ENCODE measurements around the gene P2RY14.
A peak's percentile ranks its signal among the peaks of the same experiment; 100 is the strongest.
"Not testable (repeated sequence)": the region's sequence is repeated elsewhere in the genome, so short reads cannot be mapped to it uniquely, and the experiment has no call there.

Gene P2RY14

DNA sequence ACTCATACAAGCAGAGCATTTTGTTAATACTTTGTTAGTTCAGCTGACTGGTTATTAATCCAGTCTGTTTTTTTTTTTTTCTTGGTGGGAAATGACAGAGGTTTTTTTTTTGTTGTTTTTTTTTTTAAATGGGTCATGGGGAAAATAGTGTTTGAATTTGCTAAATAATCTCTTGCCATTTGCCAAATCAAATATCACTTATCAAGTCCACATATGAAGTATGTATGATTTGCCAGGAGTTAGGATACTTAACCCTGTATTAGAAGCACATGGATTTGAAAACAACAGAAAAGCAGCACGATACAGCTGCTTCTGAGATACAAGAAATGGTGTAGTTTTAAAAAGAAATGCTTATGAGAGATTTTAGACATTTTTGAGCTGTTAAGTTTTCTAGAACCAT, 21.6 kb downstream of the P2RY14 start:
- no peak for DNase-seq

DNA sequence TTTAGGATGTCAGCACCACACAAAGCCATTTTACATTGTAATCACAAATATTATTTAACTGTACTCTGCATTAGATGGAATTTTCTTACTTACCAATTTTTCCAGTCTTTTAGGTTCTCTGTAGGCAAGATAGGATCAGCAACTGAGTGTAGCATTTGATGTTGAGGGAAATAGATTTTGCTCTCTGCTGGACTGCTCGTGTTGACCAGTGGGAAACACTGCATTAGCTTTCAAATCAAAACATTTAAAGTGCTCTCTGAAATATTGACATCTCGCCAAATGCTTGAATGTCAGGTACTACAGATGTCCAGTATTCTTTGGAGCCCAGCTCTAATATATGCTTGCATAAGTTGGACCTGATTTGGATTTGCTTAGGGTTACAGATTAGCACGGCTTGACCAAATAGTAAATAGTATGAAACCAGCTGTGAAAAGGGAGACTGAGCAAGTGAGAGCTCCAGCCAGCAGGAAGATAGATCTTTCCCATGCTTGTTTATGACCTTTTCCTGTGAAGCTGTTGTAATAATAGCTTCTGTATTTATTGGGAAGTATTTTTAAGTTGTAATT, 29.5 kb downstream of the P2RY14 start:
- DNase-seq = no peak

DNA sequence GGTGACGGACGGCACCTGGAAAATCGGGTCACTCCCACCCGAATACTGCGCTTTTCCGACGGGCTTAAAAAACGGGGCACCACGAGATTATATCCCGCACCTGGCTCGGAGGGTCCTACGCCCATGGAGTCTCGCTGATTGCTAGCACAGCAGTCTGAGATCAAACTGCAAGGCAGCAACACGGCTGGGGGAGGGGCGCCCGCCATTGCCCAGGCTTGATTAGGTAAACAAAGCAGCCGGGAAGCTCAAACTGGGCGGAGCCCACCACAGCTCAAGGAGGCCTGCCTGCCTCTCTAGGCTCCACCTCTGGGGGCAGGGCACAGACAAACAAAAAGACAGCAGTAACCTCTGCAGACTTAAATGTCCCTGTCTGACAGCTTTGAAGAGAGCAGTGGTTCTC, 36.3 kb downstream of the P2RY14 start:
- not testable (repeated sequence) for DNase-seq

DNA sequence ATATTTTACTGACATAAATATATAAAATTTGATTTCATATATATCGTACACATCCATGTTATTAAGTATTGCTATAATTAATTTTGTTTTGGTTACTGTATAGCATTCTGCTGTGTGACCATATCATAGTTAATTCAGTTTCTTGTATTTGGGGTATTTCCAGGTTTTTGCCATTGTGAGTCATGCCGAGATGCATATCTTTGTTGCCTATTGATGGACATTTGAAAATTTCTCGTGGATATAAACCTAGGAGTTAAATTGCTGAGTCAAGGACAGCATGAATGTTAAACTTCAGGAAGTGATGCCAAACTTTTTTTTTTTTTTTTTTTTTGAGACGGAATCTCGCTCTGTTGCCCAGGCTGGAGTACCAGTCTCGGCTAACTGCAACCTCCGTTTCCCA, 41.6 kb downstream of the P2RY14 start:
- no peak for DNase-seq

DNA sequence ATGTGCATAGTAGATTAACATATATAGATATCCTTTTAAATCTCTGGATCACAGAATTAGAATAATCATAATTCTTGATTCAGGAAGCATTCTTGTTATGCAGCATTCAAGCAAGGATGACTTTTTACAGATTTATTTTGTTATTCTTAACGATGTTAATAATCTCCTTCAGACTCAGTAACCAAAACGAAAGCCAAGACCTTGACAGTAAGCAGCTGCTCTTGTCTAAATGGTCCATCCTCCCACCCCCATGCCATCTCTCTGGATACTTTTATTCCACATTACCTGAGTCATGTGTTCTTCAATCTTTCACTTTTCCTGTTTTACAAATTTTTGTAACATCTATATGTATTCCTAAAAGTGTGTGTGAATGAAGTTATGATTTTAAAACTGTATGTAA, 42.0 kb downstream of the P2RY14 start:
- DNase-seq = no peak

DNA sequence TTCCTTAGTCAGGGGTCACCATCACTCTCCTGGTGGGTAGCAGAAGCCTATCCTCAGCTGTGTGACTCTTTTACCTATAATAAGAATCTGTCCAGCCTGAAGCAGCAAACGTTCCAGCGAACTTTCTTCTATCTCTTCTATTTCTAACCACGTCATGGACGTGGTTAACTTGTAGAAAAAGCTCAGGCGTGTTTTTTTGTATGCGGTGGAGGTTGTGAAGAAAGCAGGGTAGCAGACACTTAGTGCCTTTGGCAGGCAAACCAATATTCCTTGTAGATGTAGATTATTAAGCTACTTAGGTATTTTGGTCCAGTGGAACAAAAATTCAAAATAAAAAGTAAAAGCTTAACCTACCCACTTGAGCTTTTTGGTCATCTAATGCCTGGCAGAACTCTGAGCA, 43.5 kb downstream of the P2RY14 start:
- no peak for DNase-seq

DNA sequence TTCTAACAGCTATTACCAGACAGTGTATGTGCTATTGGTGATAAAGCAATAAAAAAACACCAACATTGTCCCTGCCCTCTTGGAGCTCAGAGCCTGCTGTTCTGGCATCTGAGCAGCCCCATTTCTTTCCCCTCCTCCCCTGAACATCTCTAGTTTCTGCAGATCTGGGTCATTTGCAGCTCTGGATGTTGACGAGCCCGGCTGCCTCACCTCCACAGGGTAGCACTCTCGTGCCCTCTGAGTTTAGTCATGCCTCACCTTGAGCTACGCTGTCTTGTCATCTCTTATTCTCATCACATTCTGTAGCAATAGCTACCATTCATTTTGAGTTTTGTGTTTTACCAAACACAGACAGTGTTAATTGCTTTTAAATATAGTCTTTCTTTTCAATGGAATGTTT, 45.4 kb downstream of the P2RY14 start:
- DNase-seq = no peak

DNA sequence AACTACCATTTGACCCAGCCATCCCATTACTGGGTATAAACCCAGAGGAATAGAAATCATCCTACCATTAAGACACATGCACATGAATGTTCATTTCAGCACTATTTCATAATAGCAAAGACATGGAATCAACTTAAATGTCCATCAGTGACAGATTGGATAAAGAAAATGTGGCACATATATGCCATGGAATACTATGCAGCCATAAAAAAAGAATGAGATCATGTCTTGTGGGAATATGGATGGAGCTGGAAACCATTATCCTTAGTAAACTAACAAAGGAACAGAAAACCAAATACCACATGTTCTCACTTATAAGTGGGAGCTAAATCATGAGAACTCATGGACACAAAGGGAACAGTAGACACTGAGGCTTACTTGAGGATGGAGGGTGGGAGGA, 45.9 kb downstream of the P2RY14 start:
- DNase-seq = not testable (repeated sequence)

DNA sequence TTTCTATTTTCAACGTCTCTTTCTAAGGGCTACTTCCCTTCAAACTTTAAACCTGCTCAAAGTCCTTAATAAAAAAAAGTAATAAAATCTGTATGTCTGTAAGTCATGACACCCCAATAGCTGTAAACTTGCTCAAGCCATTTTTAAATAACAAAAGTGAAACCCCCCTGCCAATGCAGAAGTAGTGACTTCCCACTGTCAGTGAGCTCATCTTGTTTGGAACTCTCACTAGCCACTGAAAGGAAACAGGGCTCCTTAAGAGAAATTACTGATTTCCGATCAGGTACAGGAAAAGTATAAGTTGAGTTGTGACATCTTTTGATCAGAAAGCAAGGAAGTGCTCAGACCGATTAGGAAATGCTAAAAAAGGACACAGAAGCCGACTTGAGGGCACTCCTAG, 47.7 kb downstream of the P2RY14 start:
- no peak for DNase-seq

DNA sequence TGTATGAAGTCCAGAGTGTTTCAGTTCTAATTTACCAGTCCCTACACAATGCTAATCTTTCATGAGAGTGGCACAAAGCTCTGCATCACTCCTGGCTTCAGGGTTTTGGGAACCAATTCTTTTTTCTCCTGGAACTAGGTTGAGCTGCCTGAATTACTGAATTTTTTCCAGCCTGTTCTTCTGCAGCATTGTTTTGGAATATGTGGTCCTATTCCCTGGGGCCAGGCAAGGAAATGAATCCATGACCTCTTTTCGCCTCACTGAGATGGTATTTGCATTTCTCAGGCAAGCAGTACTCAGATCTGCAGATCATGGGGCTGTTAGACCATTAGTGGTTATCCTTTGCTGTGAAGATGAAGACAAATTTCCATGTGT, 49.7 kb downstream of the P2RY14 start:
- peak in 1 of 2 experiments; percentile 28 for DNase-seq

DNA sequence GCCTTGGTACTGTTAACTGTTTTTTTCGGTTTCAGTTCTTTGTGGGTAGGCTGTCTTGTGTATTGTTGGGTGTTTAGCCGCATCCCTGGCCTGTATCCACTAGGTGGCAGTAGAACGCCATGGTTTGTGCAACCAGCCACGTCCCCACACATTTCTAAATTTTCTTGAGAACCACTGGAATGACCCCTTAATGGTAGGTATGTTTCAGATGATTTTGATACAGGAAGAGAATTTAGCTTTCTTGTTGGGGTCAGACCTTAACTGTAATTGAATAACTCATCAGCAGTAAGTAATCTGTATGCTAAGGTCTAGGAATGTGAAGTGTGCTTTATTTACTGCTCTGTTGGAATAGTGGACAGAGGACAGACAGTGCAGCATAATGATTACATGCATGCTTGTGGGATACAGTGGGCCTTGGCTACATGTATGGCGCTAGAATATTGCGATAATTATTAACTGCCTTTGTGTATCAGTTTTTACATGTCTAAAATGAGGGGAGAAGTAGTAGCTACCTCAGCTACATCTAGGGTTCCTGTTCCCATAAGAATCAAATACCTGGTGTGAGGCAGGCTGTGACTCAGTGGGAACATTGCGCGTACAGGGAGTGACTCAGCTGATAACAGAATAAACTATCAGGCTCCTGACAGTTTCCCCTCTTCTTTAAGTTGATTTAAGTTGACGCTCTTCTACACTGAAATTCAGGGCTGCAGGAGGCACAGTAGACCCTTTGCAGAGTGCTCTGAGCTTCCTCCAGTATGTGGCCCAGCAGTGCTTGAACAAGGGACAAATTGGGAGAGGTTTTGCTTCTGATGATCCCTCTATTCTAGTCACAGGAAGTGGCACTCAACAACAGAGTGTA, 50.3 kb downstream of the P2RY14 start:
- DNase-seq = peak; percentile 21 to 67

DNA sequence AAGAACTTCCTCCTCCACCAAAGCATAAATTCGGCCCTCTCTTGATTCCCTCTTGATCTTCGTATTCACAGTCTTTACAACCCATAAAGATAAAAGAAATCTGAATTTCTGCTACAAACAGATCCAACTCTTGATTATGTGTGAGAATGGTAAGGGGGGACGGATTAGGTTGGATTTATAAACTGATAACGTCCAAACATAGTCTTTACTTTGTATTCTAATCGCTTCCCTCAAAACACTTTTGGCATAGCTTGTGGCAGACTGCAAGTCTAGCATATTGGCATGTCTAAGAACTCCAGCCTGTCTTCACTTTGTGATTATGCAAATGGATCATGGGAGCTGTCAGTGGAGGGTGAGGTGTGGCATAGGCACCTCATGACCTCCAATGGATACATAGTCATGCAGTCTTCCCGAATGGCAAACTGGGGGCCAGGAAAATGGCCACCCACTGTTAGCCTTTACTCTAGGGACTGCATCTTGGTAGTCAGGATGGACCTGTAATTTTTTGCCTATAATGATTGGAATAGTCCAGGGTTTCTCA, 51.0 kb downstream of the P2RY14 start:
- no peak for DNase-seq

DNA sequence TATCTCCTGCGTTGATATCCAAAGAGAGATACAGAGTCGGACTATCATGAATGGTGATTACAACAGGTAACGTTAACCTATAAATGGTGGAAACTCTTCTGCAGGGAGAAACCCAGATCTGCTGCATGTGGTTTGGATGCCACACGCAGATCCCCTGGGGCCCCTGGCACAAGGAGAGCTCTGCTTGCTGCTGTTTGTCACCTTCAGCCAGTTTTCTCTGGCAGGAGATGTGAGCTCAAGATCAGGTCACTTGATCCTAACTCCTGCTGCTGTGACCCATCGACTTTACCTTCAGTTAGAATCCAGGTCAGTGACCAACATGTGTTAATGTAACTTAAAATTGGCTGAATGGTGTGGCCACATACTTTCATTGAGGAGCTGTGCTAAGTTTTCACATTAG, 51.5 kb downstream of the P2RY14 start:
- no peak for DNase-seq

DNA sequence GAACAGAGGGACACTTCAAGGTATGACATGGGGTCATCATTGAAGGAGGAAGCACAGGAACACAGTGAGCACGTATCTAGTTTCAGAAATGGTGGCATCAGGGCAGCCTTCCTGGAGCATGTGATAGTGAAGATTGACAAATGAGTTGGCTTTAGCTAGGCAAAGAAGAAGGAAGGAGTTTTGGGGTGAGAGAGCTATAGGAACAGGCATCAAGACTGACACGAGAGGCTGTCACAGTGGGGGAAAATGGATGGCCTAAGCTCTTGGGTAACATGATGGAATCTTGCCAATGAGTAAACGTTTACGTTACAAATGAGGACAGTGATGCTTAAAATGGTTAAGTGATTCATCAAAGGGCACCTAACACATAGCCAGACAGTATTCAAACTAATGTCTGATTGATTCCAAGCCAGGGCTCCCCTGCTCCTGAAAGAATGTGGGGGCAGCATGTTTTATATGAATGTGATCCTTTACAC, 52.2 kb downstream of the P2RY14 start:
- no peak for DNase-seq

DNA sequence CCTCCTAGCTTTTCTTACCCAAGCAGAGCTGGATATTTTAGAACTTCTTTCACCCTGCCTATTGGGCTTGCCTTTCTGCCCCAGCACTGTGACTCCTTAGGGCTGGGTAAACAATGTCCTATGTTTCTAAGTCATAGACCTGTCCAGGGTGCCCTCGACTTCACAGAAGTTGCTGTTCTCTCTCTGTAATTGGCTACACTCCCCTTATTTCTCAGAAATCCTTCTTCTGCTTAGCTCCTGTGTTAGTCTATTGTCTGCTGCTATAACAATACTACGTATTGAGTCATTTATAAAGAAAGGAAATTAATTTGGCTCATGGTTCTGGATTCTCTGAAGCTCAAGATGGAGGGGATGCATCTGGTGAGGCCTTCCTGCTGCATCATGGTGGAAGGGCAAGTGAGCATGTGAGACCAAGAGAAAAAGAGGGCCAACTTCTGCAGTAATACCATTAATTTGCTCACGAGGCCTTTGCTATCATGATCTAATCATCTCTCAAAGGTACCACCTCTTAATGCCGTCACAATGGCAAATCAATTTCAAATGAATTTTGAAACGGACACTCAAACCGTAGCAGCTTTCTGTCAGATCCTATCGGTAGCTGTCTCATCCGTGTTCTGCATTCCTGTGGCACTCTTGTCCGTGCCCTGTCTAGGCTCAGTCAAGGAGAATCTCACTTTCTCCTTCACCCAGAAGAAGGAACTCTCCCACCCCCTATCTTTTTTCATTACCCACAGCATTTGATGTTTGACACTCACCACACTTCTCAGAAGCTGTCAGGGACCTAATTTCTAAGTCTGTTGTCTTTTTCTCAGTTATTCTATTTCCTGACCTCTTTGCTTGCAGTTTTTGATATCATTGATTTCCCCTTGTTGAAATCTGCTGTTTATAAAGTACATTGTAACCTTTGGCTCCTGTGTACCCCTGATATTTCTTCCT, 53.0 kb downstream of the P2RY14 start:
- no peak for DNase-seq

DNA sequence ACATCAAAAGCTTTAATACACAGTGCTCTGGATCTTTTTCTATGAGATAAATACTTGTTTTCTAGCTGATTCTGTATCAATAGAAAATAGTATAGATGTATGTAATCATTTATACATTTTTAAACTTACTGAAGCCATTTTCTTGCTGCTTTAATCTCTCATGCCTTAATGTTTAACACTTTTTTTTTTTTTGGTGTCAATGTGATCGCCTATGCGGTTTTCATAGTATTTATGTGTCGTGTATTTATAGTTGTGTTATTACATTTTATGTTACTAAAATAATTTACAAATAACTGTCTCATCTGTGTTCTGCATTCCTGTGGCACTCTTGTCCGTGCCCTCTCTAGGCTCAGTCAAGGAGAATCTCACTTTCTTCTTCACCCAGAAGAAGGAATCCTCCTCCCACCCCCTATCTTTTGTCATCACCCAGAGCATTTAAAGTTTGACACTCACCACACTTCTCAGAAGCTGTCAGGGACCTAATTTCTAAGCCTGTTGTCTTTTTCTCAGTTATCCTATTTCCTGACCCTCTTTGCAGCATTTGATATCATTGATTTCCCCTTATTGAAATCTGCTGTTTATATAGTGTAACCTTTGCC, 54.0 kb downstream of the P2RY14 start:
- DNase-seq = no peak

DNA sequence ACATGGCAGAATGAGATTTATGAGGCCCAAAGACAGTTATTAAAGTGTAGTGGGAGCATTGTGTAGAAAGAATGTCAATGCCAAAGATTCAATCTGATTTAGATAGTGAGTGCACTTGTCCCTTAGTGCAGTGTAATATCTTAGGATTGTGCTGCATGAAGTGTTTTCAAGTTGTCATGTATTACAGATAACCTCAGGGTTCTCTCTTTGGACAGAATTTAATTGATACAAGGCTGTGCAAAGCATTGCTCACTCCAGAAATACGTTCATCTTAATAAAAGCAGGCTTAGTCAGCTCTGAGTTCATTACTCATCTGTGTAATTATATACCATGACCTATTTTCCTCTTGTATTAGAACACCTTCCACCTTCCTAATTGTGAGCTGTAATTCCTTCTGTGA, 59.3 kb downstream of the P2RY14 start:
- DNase-seq = peak; percentile 13 to 41

DNA sequence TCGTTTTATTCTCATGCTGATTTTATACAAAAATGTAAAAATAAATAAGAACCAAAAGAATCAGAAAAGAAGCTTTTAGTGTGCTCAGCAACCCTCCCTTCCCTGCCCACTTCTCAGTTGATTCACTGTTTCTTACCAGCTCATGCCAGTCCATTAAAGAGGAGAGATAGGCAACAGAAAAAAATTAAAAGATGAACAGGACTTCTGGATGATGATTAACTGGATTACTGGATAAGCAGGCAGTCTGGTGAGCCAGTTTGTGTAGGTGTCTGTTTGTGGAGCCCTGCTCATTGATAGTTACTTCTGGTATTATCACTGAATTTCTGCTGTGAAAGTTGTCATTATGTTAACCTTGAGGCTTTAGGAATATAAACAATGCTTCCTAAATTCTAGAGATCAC, 60.2 kb downstream of the P2RY14 start:
- no peak for DNase-seq

DNA sequence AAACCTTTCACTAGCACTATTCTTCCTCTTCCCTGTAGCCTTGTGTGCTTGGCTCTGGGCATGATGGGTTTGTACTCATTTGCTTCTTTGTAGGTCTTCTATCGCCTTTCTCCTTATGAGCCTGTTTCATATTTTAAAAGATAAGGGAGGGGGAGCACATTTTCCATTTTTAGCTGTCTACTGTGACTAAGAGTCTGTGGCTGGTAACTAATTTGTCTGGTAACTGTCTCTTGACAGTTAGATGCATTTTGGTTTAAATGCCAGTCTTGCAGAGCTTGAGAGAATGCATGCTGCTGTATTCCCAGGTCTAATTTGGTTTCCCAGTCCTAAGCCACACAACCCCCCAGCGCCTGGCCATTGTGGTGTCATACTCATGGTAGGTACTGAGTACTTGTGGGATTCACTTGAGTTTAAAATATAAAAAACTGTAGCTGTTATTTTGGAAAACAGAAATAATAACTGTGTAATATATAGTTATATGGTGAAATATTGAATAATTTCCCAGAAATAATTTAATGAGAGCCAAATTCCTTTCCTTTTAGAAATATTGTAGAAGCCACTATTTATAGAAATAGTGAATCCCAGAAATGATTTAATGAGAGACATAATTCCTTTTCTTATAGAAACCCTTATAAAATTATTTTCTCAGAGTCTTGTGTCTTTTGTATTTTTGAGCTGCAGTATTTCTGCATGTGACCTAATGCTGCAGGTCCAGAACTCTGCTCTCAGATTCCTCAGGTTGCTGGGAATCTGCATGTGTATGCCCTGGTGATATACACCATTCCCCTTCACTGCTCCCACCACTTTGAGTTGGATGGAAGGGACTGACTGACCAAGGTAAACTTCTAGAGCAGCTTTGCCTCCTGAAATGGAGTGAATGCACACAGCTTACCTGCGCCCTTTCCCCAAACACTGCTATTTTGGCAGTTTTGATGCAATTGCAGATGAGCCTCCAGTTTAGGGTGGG, 61.4 kb downstream of the P2RY14 start:
- DNase-seq = no peak

DNA sequence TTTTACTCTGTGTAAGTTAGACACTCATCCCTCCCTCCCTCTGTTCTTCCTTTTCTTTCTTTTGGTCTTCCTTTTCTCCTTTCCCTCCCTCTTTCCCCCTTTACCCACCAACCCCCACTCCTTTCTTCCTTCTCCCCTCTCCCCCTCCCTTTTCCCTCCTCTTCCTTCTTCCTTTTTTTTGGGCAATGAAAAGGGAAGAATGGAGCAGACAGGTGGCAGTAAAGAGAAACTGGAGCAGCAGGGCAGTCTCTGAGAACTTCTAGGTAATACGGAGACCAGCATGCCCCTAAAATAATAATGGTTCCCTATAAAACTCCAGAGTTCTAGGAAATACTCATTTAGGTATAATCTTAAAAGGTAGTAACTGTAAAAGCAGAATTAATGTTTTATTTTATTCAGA, 63.9 kb downstream of the P2RY14 start:
- no peak for DNase-seq

DNA sequence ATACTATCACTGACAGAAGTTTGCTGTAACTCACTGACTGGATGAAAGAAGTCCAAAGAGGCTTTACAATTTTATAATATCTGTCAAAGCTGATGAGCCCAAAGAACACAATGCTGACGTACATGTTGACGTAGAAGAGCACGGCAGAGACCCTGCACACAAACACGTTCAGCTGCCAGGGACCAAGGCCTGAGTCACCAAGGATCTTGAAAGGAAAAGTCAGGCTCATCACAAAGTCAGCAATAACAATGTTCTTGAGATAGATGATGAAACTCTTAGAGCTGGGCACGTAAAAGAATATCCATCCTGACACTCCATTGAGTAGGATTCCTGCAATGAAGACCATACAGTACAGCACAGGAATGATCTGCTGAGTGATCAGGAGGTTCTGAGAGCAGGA, 64.5 kb downstream of the P2RY14 start:
- DNase-seq = no peak

DNA sequence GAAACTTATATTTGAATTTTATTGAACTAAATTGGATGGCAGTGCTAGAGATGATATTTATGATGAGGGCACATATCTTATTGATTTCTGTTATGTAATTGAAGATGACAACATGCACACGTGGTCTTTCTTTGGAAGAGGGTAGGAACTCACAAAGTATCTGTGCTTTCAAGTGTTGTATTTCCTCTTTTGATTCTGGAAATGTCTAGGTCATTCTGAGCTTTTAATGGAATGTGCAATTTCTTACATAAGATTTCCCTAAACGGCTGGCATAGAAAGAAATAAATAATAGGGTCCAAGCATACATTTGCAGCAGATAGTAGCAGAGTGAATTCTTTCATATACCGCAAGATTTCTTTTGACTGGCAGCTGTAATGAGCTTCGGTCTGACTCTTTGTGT, 65.2 kb downstream of the P2RY14 start:
- DNase-seq = no peak
